ENCODE results near the gene C17orf58. TPM values are rescaled to one million over a fixed set of nuclear protein-coding genes. Genes with fewer than 3 reads are reported as not detected.

C17orf58 gene
- total RNA-seq, 3 donors from 2014 or later, result 6.6 to 18.7 (median 12.0) TPM

- Histone ChIP-seq H3K4me3 (peak overlapping the region; percentile 64 to 96 (median 79)), H3K27ac (peak overlapping the region; percentile 93 to 99), H3K36me3 (no peaks in the 10 kb centered on the region), H3K27me3 (no peaks in the 10 kb centered on the region), H3K4me1 (peaks cover 4 to 5% of the 10 kb centered on the region in 2 donors), H3K9me3 (no peaks in the 10 kb centered on the region)
- intact Hi-C loops (cut with DNase I; ENCODE audit: low total_unique reads), result no loop called here
- DNase-seq (ENCODE audit: low spot score in 2 of 2), result peak; percentile 51 to 76
- TF ChIP-seq POLR2A (IDR thresholded peaks at IDR 0.05) (no peak), CTCF (IDR thresholded peaks at IDR 0.05) (peak in 1 of 3 donors; percentile 27), POLR2AphosphoS5 (IDR thresholded peaks at IDR 0.05) (peak in 2 of 3 donors; percentile 29 to 42)
Measured at GRCh38 chr17:67993153-67993997, 2.9 kb downstream of the C17orf58 start.

GRCh38 chr17:67992548-67993152, 3.6 kb downstream of the C17orf58 start:
- Histone ChIP-seq H3K9me3 (no peaks in the 10 kb centered on the region), H3K36me3 (no peaks in the 10 kb centered on the region), H3K4me3 (peak overlapping the region; percentile 47 to 96 (median 65)), H3K4me1 (peaks cover 4 to 5% of the 10 kb centered on the region in 2 donors), H3K27ac (peak overlapping the region; percentile 85 to 99), H3K27me3 (no peaks in the 10 kb centered on the region)
- intact Hi-C loops (cut with DNase I; ENCODE audit: low total_unique reads), result no loop called here
- TF ChIP-seq CTCF (IDR thresholded peaks at IDR 0.05) (no peak), POLR2A (IDR thresholded peaks at IDR 0.05) (no peak), POLR2AphosphoS5 (IDR thresholded peaks at IDR 0.05) (no peak)
- DNase-seq (ENCODE audit: low spot score in 2 of 2), result no peak

GRCh38 chr17:67990909-67991308, 5.4 kb downstream of the C17orf58 start:
- H3K4me3 ChIP-seq, result no peak overlapping the region
- peaks cover 4 to 5% of the 10 kb centered on the region in 2 donors for H3K4me1 ChIP-seq
- TF ChIP-seq POLR2A (IDR thresholded peaks at IDR 0.05), result no peak
- TF ChIP-seq CTCF (IDR thresholded peaks at IDR 0.05), result no peak
- TF ChIP-seq POLR2AphosphoS5 (IDR thresholded peaks at IDR 0.05), result no peak
- H3K36me3 ChIP-seq, result no peaks in the 10 kb centered on the region
- intact Hi-C loops (cut with DNase I; ENCODE audit: low total_unique reads), result no loop called here
- no peak overlapping the region for H3K27ac ChIP-seq
- no peak for DNase-seq (ENCODE audit: low spot score in 2 of 2)
- H3K9me3 ChIP-seq, result no peaks in the 10 kb centered on the region
- H3K27me3 ChIP-seq, result no peaks in the 10 kb centered on the region

- Histone ChIP-seq H3K4me3 (no peak overlapping the region), H3K27ac (no peak overlapping the region), H3K4me1 (no peaks in the 10 kb centered on the region), H3K36me3 (no peaks in the 10 kb centered on the region), H3K9me3 (no peaks in the 10 kb centered on the region), H3K27me3 (no peaks in the 10 kb centered on the region)
- TF ChIP-seq CTCF (IDR thresholded peaks at IDR 0.05) (no peak), POLR2AphosphoS5 (IDR thresholded peaks at IDR 0.05) (no peak), POLR2A (IDR thresholded peaks at IDR 0.05) (no peak)
- intact Hi-C loops (cut with DNase I; ENCODE audit: low total_unique reads), result no loop called here
- no peak for DNase-seq (ENCODE audit: low spot score in 2 of 2)
Measured at GRCh38 chr17:67983383-67983688, 12.9 kb downstream of the C17orf58 start.
